ENCODE data around the gene SFMBT2. TPM values are rescaled to one million over a fixed set of nuclear protein-coding genes. Genes with fewer than 3 reads are reported as not detected.

The SFMBT2 gene
- total and polyA plus RNA-seq, 2 of the 13 experiments (the other 11 are each of a cell fraction or from before 2014, with no cell fraction given) = 0.01 to 0.02 TPM

DNA sequence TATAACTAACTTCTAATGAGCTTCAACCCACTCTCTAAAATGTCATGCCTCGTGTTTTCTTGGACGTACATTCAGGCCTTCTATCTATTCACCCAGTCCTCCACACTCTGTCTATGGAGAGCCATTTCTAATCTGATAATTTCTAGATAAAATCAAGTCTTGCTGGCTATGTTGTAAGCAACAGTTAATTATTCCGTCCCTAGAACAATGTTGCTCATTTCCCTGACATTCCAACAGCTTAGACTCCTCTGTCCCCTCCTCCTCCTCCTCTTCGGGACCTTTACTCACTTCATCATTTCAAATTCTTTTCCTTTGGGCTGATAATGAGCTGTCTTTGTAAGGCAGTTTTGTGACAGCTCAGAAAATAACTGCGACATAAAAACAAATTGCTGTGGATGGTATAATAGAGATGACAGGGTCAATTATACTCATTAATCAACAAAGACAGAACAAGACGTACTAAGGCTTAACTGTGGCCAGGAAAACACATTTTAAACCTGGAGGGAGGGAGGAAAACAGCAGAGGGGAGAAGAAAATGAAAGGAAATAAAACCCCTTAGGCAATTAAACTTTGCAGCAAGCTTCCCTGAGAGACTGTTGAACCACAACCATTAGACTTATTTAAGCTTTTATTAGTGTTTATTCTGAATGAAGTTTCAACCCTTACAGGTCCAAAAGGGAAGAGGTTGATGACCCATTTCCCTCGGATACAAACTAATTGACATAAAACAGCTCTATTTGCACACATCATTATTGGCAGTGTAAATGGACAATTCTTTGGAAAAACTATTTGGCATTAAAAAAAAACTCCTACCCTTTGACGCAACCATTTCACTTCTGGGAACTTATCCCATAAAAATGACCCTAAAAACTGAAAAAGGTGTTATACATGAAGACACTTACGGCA is 179.1 kb downstream of the SFMBT2 start:
- ChIA-PET CTCF (ENCODE audit: low intra/inter-chr PET ratio, low total read pairs) (no interaction called here), POLR2A (no interaction called here)
- BruUV-seq (replicated peaks) = no TSS peak
- 16% methylated on average over 9 of the region's 9 CpGs for WGBS (ENCODE audit: low lambda C conversion rate)
- intact Hi-C loops (cut with micrococcal nuclease; ENCODE audit: unreplicated experiment) = no loop called here
- in situ Hi-C loops (cut with HindIII; ENCODE audit: extremely low pct_ligation_motif_present, low pct_unique_long_range_greater_than_20kb) = no loop called here
- DNase-seq (ENCODE audit: low spot score) (no peak), ATAC-seq (no peak), FAIRE-seq (no peak)
- Histone ChIP-seq H3K4me3 (replicated peaks in 1 of 3; ENCODE audit: insufficient read depth in 1 of 3, low read depth in 2 of 3, low read length in 3 of 3) (no peak overlapping the region), H3K27ac (ENCODE audit: extremely low read length, insufficient read depth, low read length) (no peak overlapping the region), H3K4me1 (ENCODE audit: insufficient read depth, low read length) (peaks cover 13% of the 10 kb centered on the region), H3K9ac (ENCODE audit: insufficient read depth, low read depth, low read length) (no peak overlapping the region), H3K9me3 (ENCODE audit: low read length) (0 out of 2 replicates have a peak, but pooled peaks cover 6% of the 10 kb centered on the region), H3K27me3 (ENCODE audit: control insufficient read depth in 1 of 2, insufficient read depth in 2 of 2, low read length in 2 of 2) (peaks cover 0 to 4% of the 10 kb centered on the region in 2 experiments; a peak in 1 of 5 replicates), H4K20me1 (ENCODE audit: insufficient read depth, low read length) (no peaks in the 10 kb centered on the region), H3K36me3 (replicated peaks in 1 of 2; ENCODE audit: control insufficient read depth in 1 of 2, insufficient read depth in 2 of 2, low read length in 2 of 2) (no peaks in the 10 kb centered on the region), H3K4me2 (ENCODE audit: low read depth, low read length) (no peak overlapping the region), H3K79me2 (ENCODE audit: insufficient read depth, low read length) (no peaks in the 10 kb centered on the region), H2AFZ (ENCODE audit: low read length) (no peak overlapping the region)
- TF ChIP-seq ZSCAN31 (CRISPR knock-in tag; IDR thresholded peaks at IDR 0.05; ENCODE audit: low read depth) = no peak
- no peak for TF ChIP-seq MLLT10 (CRISPR knock-in tag; IDR thresholded peaks at IDR 0.05)
- TF ChIP-seq GATA4 (IDR thresholded peaks at IDR 0.05; ENCODE audit: borderline replicate concordance, low read depth) = no peak
- TF ChIP-seq ZC3H4 (CRISPR knock-in tag; IDR thresholded peaks at IDR 0.05; ENCODE audit: borderline replicate concordance) = no peak
- no peak for TF ChIP-seq RNF2 (conservative IDR thresholded peaks at IDR 0.05; ENCODE audit: low read depth)
- no peak for TF ChIP-seq MED13 (CRISPR knock-in tag; IDR thresholded peaks at IDR 0.05)
- TF ChIP-seq, protein P1, sequence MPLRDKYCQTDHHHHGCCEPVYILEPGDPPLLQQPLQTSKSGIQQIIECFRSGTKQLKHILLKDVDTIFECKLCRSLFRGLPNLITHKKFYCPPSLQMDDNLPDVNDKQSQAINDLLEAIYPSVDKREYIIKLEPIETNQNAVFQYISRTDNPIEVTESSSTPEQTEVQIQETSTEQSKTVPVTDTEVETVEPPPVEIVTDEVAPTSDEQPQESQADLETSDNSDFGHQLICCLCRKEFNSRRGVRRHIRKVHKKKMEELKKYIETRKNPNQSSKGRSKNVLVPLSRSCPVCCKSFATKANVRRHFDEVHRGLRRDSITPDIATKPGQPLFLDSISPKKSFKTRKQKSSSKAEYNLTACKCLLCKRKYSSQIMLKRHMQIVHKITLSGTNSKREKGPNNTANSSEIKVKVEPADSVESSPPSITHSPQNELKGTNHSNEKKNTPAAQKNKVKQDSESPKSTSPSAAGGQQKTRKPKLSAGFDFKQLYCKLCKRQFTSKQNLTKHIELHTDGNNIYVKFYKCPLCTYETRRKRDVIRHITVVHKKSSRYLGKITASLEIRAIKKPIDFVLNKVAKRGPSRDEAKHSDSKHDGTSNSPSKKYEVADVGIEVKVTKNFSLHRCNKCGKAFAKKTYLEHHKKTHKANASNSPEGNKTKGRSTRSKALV (CRISPR knock-in tag; IDR thresholded peaks at IDR 0.05) = no peak
- no peak for TF ChIP-seq SOX13 (IDR thresholded peaks at IDR 0.05)
- TF ChIP-seq SOX13 (CRISPR knock-in tag; conservative IDR thresholded peaks at IDR 0.05 in 1 of 2, IDR thresholded peaks at IDR 0.05 in 1 of 2) = no peak
- no peak for TF ChIP-seq ZNF615 (CRISPR knock-in tag; IDR thresholded peaks at IDR 0.05; ENCODE audit: borderline replicate concordance)
- no peak for TF ChIP-seq KLF9 (CRISPR knock-in tag; IDR thresholded peaks at IDR 0.05; ENCODE audit: low read depth)
- no peak for TF ChIP-seq ZSCAN12 (CRISPR knock-in tag; IDR thresholded peaks at IDR 0.05)
- TF ChIP-seq KAT8 (CRISPR knock-in tag; IDR thresholded peaks at IDR 0.05) = no peak
- TF ChIP-seq, protein P2, sequence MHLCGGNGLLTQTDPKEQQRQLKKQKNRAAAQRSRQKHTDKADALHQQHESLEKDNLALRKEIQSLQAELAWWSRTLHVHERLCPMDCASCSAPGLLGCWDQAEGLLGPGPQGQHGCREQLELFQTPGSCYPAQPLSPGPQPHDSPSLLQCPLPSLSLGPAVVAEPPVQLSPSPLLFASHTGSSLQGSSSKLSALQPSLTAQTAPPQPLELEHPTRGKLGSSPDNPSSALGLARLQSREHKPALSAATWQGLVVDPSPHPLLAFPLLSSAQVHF (CRISPR knock-in tag; IDR thresholded peaks at IDR 0.05) = no peak
- TF ChIP-seq REXO4 (CRISPR knock-in tag; IDR thresholded peaks at IDR 0.05; ENCODE audit: borderline replicate concordance) = no peak
- TF ChIP-seq, protein P3, sequence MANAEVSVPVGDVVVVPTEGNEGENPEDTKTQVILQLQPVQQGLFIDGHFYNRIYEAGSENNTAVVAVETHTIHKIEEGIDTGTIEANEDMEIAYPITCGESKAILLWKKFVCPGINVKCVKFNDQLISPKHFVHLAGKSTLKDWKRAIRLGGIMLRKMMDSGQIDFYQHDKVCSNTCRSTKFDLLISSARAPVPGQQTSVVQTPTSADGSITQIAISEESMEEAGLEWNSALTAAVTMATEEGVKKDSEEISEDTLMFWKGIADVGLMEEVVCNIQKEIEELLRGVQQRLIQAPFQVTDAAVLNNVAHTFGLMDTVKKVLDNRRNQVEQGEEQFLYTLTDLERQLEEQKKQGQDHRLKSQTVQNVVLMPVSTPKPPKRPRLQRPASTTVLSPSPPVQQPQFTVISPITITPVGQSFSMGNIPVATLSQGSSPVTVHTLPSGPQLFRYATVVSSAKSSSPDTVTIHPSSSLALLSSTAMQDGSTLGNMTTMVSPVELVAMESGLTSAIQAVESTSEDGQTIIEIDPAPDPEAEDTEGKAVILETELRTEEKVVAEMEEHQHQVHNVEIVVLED (CRISPR knock-in tag; IDR thresholded peaks at IDR 0.05; ENCODE audit: borderline replicate concordance) = no peak
- TF ChIP-seq SOX5 (CRISPR knock-in tag; IDR thresholded peaks at IDR 0.05; ENCODE audit: borderline replicate concordance) = no peak

Data from HepG2 (cell line).